Hematopoietic multipotent progenitor cell treated with erythropoietin and hydrocortisone succinate and interleukin-3 and kit ligand, for 4 days (in vitro differentiated cells): ENCODE results near the gene NAGPA.

ENCODE experiments used
- DNase-seq: peaks from one replicate; pipeline ENCODE4 v3.0.0-alpha.2; 2015

The NAGPA gene

DNA sequence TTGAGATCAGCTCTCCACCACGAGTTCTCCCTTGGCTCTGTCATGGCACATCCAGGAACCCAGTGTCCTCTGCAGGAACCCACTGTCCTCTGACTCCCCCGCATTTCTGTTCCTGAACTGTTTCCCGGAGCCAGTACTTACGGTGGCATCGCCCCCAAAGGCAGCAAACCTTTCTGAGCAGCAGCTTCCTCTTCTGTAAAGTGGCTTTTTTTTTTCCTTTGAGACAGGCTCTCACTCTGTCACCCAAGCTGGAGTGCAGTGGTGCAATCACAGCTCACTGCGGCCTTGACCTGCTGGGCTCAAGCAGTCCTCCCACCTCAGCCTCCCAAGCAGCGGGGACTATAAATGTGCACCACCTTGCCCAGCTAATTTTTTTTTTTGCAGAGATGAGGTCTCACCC is 32.2 kb downstream of the NAGPA start:
- peak; percentile 43 for DNase-seq

DNA sequence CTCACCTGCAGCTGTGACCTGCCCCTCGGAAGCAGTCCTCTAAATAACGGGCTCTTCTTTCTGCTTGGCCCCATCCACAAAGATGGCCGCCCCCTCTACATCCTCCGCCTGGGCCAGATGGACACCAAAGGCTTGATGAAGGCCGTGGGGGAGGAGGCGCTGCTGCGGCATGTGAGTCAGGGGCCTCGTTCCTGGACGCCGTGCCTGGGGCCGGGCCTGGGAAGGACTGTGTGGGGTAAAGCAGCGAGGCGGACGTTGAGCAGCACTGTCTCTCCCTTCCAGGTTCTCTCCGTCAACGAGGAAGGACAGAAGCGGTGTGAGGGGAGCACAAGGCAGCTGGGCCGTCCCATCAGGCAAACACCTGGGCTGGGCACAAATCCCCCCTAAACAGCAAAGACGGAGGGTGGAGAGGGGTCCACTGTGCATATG is 33.1 kb downstream of the NAGPA start:
- no peak for DNase-seq

DNA sequence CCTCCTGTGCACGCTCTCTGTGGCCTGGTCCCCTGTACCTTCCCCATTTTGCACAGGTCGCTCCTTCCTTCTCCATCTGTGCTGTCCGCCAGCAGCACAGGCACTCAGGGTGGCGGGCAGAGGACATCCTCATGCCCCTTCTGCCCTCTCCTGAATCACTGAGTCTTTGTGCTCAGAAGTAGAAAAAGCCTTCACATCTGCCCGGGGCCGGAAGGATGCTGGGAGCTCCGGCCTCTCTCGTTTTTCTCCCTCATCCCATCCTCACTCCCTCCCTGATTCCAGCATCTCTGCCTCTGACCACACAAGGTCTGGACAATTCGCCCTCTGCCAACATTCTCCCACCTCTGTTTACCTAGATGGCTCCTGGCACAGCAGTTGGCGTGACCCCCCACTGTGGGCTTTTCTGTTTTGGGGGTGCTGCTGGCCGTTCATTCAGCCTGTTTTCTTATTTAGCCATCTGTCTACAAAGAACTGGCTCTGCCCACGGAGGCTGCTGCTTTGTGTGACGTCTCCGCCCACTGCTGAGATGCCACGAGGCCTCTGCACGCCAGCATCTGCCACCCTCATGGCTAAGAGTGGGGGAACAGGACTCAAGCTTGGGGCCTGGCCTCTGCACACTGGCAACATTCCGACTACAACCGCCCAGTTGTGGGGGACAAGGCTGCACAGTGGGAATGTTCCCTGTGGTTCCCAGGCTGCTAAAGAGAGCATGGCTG is 38.9 kb downstream of the NAGPA start:
- no peak for DNase-seq

DNA sequence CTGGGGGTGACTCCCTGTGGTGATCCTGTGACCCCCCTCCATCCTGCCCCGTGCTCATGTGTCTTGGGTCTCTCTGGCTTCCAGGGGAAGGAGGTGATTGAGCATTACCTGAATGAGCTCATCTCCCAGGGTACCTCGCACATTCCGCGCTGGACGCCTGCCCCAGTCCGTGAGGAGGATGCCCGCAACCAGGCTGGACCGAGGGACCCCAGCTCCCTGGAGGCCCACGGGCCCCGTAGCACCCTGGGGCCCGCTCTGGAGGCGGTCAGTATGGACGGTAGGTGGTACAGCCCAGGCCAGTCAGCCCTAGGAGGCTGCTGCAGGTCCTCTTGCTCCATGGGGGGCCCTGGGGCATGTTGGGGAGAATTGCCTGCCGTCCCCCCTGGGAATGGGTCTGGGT is 42.0 kb downstream of the NAGPA start:
- no peak for DNase-seq

DNA sequence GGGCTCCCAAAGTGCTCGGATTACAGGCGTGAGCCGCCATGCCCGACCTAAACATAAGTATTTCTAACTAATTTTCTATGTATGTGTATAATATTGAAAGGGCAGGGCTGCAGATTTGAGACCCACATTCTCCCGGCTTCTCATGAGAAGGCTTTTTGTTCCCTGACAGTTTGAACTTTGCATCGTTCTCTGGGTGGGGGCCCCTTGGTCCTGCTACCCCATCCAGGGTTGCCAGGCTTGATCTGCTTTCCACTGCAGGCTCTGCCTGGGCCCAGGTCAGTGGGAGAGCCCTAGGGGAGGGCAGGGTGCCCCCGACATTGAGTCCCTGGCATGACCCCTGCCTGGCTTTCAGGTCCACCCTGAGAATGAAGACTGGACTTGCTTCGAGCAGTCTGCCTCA is 43.3 kb downstream of the NAGPA start:
- no peak for DNase-seq

DNA sequence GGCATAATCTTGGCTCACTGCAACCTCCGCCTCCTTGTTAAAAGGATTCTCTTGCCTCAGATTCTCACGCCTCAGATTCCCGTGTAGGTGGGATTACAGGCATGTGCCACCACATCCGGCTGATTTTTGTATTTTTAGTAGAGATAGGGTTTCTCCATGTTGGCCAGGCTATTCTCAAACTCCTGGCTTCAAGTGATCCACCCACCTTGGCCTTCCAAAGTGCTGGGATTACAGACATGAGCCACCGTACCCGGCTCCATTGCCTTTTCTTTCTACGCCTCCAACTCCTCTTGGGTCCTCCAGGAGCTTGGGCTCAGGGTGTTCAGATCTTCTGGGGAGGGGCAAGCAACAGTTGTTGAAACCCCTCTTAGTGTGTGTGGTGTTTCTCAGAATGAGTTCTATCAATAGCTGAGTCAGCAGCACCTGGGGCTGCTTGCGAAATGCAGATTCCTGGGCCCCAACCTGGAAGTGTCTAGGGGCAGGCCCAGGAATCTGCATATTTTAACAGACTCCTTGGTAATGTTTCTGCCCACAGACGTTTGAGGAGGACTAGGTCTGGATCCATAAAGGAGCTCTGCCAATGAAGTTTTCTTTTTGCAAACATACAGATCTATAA is 44.2 kb downstream of the NAGPA start:
- no peak for DNase-seq

DNA sequence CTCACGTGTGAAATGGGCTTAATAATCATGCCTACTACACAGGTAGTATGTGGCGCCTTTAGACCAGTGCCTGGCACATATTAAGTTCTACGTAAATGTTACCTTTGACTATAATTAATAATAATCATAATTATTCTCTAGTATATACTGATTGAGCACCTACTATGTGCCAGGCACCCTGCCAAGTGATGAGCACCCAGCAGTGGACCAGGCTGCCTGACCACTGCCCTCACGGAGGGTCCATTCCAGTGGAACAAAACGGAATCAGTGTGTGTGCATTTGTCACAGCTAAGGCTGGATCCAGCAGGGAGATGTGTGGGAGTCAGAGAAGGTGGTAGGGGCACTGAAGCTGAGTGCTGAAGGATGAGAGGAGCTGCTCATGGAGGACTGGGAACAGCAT is 45.1 kb downstream of the NAGPA start:
- DNase-seq, result no peak

DNA sequence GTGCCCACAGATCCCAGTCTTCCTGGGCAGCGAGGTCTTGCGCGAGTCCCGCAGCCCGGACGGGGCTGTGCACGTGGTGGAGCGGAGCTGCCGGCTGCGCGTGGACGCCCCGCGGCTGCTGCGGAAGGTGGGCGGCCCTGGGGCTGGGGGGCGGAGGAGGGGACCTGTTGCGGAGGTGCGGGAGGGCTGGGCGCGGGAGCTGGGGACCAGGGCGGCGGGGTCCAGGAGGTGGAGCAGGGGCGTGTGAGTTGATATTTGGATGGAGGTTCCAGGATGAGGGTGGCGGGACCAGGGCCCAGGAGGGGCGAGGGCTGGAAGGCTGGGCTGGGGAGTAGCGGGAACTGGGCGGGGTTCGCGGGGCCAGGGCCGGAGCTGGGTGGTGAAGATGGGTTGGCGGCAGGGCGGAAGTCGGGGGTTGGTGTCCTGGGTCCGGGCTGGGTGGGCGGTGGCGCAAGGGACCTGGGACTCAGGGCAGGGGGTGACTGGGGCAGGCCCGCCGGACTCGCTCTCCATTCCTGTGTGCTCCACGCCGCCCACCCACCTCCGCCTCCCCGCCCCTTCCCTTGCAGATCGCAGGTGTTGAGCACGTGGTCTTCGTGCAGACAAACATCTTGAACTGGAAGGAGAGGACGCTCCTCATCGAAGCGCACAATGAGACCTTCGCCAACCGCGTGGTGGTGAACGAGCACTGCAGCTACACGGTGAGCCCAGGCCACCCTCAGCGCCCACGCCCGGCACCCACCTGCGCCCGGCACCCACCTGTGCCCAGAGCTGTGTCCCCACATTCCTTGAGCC is 46.0 kb downstream of the NAGPA start:
- DNase-seq, result no peak

DNA sequence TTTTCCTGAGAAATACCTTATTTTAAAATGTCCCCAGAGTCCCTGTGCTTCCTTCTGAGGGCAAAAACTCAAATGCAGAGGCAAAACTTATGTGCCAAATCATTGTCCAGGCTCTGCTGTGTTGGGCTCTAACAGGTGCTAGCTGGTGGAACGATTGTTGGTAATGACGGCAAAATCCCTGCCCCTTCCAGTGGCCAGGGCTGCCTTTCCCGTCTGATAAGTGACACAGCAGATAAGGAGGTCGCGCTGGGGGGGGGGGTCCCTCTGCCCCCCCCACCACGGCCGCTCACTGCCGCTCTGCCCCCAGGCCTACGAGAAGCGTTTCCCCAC is 46.5 kb downstream of the NAGPA start:
- no peak for DNase-seq

DNA sequence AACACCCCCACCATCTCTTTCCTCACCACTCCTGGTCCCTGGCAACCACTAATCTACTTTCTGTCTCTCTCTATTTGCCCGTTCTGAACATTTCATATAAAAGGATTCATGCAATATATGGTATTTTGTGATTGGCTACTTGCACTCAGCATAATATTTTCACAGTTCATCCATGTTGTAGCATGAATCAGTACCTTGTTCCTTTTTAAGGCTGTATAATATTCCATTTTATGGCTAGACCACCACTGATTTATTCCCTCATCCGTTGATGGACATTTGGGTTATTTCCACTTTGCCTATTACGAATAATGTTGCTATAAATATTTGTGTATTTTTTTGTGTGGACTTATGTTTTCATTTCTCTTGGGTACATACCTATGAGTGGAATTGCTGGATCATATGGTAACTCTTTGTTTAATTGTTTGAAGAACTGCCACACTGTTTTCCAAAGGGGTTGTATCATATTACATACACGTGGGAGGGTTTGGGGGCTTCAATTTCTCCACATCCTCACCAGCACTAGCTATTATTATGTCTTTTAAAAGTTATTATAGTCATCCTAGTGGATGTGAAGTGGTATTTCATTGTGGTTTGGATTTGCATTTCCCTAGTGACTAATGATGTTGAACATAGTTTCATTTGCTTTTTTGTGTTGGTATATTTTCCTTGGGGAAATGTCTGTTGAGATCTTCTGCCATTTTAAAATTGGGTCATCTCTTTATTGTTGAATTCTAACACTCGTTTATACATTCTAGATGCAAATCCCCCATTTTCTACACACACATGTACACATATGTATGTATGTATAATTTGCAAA is 49.4 kb downstream of the NAGPA start:
- DNase-seq, result no peak

DNA sequence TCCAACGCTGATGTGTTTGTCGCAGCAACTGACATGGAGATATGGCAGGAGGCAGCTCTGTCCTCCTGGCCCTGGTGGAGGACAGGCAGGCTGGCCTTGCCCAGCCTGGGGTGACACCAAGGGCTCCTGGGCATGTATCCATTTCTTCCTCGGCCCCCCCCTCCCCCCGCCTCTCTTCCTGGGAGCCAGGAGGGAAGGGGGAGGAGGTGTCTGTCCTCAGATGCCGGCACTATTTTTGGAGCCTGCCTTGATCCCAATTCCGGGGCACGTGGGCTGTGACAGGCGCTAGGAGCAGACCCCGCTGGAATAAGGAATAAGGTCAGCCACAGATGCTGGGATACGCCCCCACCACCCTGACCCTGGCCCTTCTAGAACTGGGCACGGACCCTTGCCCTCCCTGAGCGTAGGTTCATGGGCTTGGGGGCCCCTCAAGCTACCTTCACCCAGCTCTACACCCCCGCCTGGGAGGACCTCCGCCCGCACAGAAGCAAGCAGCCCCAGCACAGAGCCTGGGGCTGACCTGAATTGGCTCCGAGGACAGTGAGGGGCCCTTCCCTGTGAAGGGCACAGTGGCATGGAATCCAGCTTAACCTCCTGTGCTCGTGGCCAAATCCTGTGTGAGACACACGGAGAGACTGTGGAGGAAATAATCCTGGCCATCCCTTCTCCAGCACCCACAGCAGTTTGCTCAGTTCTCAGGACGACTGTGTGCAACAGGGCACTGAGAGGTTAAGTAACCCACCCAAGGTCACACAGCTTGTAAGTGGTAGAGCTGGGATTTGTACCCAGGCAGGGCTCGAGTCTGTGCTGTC is 51.5 kb downstream of the NAGPA start:
- DNase-seq, result no peak

DNA sequence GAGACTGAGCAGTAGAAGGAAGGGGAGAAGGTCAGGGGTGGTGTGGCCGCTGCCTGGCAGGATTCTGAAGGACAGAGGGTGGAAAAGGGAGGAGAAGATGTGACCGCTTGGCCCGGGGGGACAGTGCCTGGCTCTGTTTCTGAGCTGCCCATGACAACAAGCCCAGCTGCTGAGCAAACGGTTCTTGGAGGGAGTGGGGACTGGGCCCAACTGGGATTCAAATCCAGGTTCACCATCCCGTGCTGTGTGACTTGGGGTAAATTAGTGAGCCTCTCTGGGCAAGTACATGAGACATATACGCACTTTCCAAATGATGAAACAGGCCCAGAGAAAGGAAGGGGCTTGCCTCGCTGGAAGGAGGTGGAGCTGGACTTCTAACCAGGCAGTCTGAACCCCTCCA is 52.3 kb downstream of the NAGPA start:
- DNase-seq, result no peak

DNA sequence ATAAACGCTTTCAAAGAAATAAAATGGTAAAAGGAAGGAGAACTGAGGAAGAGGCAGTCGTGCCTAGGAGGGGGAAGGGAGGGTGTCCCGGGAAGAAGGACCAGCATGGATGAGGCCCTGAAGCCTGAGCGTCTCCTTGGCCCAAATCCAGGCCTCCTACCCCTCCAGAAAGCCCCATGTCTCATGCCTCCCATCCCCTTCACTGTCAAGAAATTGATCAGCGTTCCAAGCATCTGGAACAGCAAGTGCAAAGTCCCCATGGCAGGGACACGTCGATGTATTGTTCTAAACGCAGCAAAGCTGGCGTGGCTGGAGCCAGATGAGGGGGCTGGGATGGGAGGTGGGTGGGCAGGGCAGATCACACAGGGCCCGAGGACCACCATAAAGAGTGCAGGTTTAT is 53.0 kb downstream of the NAGPA start:
- DNase-seq, result no peak

DNA sequence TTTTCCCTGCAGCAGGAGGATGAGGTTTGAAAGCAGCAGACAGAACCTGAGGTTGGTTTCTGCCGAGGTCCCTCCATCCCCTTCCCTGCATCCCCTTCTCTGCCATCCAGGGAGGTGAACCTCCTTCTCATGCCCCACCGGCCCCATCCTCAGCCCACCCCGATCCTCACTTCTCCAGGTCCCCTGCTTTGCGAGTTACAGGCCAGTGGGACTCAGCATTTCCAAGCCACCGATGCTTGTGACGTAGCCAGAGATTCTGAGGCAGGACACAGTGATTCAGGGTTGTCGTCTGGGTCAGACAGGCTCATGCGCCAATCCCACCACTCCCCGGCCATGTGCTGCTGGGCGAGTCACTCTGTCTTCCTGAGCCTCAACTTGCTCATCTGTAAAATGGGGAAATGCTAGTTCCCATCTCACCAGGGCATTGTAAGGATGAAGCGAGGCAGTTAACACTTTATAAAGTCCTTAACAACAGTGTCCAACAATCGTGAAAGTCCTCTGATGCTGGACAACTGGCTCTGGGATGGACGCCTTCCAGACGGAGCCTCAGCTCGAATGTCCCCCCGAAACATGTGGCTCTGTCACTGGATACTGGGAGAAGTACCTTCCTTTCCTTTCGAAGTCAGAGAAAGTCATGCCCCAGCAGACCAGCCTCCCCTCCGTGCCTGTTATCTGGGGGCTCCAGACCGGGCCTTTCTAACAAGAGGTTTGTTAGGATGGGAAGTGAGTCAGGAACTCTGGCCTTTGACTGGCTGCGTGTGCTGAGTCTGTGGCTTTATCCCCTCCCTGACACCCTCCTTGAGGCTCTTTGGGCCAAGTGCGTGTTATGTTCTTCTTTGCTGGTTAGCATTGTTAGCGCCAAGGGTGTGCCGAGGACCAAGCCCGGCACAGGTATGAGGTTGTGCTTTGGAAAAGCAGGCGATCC is 53.7 kb downstream of the NAGPA start:
- peak; percentile 83 for DNase-seq

DNA sequence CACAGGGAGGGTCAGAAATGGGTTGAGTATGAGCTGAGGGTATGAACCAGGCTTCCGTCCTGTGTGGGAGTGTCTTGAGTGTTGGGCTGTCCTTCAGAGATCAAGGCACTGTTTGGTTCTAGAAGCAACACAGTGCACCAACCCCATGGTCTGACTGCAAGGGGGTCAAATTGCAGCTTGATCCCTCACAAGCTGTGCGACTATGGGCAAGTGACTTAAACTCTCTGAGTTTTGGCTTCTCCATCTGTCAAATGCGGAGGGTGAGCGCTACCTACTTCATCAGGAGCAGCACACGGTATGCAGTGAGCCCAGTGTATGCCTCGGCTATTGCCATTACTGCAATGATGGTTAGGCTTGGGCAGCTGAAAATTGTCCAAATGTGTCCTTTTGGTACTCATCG is 54.6 kb downstream of the NAGPA start:
- no peak for DNase-seq

DNA sequence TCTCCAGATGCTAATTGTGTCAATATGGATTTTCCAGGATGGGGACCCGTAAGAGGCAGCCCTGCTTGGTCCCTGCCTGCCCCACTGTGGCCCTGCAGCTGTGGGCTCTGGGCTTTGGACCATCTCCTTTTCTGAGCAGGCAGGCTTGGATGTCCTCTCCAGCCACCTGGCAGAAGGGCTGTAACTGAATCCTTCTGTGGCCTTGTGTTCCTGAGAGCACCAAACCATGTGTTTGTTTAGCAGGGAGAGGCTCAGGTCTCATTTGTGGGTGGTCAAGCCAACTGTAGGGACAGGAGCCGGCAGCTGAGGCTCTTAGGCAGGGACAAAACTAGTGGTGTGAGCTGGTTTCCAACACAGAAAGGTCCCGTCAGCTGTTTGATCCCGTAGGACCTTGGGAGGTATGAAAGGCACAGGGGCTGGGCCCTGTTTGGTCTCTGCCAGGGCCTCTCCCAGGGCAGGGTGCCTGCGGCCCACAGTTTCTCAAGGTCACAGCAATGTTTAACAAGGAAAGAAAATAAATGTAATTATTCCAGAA is 57.1 kb downstream of the NAGPA start:
- no peak for DNase-seq

DNA sequence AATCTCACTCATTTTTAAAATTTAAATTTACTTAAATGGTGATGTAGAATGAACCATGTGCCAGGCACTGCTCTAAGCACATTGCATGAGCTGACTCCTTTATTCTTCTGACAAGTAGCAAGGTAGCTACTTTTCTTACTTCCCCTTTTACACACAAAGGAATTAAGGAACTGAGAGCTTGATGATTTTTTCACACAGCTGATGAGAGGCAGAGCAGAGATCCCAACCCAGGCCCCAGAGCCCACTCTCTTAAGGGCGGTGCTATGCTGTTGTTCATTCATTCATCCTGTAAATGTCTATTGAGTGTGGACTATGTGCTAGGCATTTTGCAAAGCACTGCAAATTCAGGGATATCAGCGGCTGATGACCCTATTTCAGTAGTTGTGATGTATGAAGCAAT is 57.7 kb downstream of the NAGPA start:
- DNase-seq, result peak; percentile 71
